HepG2 (cell line): Measurements from ENCODE around the gene SREBF1. TPM values are rescaled to one million over a fixed set of nuclear protein-coding genes. Genes with fewer than 3 reads are reported as not detected.

Source experiments
- DZIP1 ChIP-seq: sonication (generic); formaldehyde crosslinking; IDR thresholded peaks from 2 replicates; pipeline ENCODE4 v1.5.0; 2020; ENCODE audit warnings: mild to moderate bottlenecking, missing genetic modification reagents
- ETV5 ChIP-seq: IDR thresholded peaks from 2 replicates; pipeline ENCODE4 v1.6.1; 2018; ENCODE audit warnings: missing biosample characterization, missing genetic modification reagents, inconsistent platforms, borderline replicate concordance
- POLR2AphosphoS2 ChIP-seq: IDR thresholded peaks from 2 replicates; pipeline ENCODE4 v1.6.1; 2011; ENCODE audit warnings: low read depth, low read length, improper control_type of control experiment
- RCOR2 ChIP-seq: IDR thresholded peaks from 2 replicates; pipeline ENCODE4 v1.6.1; 2016; ENCODE audit warnings: missing biosample characterization, missing genetic modification reagents
- RFX5 ChIP-seq: IDR thresholded peaks from 2 replicates; pipeline ENCODE4 v1.6.1; 2011; ENCODE audit warnings: low read depth, low read length, improper control_type of control experiment
- SALL2 ChIP-seq: sonication (generic); formaldehyde crosslinking; IDR thresholded peaks from 2 replicates; pipeline ENCODE4 v1.8.1; 2023; ENCODE audit warnings: mild to moderate bottlenecking, missing genetic modification reagents, inconsistent platforms
- SP2 ChIP-seq: sonication (generic); formaldehyde crosslinking; IDR thresholded peaks from 2 replicates; pipeline ENCODE4 v1.5.1; 2020; ENCODE audit warnings: mild to moderate bottlenecking, missing genetic modification reagents
- SRF ChIP-seq: IDR thresholded peaks from 2 replicates; pipeline ENCODE4 v1.6.1; 2011; ENCODE audit warnings: mild to moderate bottlenecking, low read depth, low read length, moderate library complexity
- TOE1 ChIP-seq: sonication (generic); formaldehyde crosslinking; IDR thresholded peaks from 2 replicates; pipeline ENCODE4 v1.4.0; 2020; ENCODE audit warnings: mild to moderate bottlenecking, missing genetic modification reagents
- U2AF1 ChIP-seq: fragments of 200-400 bp; formaldehyde crosslinking; optimal IDR thresholded peaks from 2 replicates; pipeline ENCODE3; 2017; ENCODE audit warnings: mild to moderate bottlenecking, low read depth, low read length
- ZBTB10 ChIP-seq: sonication (generic); formaldehyde crosslinking; IDR thresholded peaks from 2 replicates; pipeline ENCODE4 v1.4.0; 2020; ENCODE audit warnings: missing genetic modification reagents, borderline replicate concordance
- ZBTB49 ChIP-seq: sonication (generic); formaldehyde crosslinking; IDR thresholded peaks from 2 replicates; pipeline ENCODE4 v1.4.0; 2020; ENCODE audit warnings: missing genetic modification reagents, borderline replicate concordance
- ZNF276 ChIP-seq: sonication (generic); formaldehyde crosslinking; IDR thresholded peaks from 2 replicates; pipeline ENCODE4 v1.4.0; 2020; ENCODE audit warnings: mild to moderate bottlenecking, low read depth, missing genetic modification reagents
- ZNF709 ChIP-seq: sonication (generic); formaldehyde crosslinking; IDR thresholded peaks from 2 replicates; pipeline ENCODE4 v1.5.0; 2020; ENCODE audit warnings: mild to moderate bottlenecking, missing genetic modification reagents
- ZNF770 ChIP-seq: sonication (generic); formaldehyde crosslinking; IDR thresholded peaks from 2 replicates; pipeline ENCODE4 v1.5.0; 2020; ENCODE audit warnings: mild to moderate bottlenecking, missing genetic modification reagents
- ZNF777 ChIP-seq: sonication (generic); formaldehyde crosslinking; IDR thresholded peaks from 2 replicates; pipeline ENCODE4 v1.4.0; 2020; ENCODE audit warnings: missing genetic modification reagents
- ZNF816 ChIP-seq: sonication (generic); formaldehyde crosslinking; IDR thresholded peaks from 2 replicates; pipeline ENCODE4 v1.8.0; 2022; ENCODE audit warnings: missing genetic modification reagents, mild to moderate bottlenecking, borderline replicate concordance
- ZNF839 ChIP-seq: sonication (generic); formaldehyde crosslinking; IDR thresholded peaks from 2 replicates; pipeline ENCODE4 v1.4.0; 2020; ENCODE audit warnings: missing genetic modification reagents, mild to moderate bottlenecking, borderline replicate concordance
- polyA plus RNA-seq, 8 experiments: library from polyadenylated mRNA; depleted of rRNA in 3 of 8; stranded (reverse) in 7 of 8; unstranded in 1 of 8; fragments of >200 nt; fragmentation: Illumina TruSeq in 4 of 8; extraction: Trizol in 4 of 8; gene quantifications; 2 replicates each; pipeline versions ENCODE4 v1.2.1 to v1.2.3, GENCODE V29; 2011 to 2016; ENCODE audit warnings: low read depth in 4 of 8, missing spikeins in 1 of 8, mixed read lengths in 1 of 8; ENCODE audit not compliant: insufficient read depth in 1 of 8
- total RNA-seq, 5 experiments: library from RNA; depleted of rRNA; stranded (reverse); fragments of >200 nt; fragmentation: Illumina TruSeq; extraction: Trizol; gene quantifications; 2 replicates each; pipeline ENCODE4 v1.2.3, GENCODE V29; 2016; ENCODE audit warnings: low read depth in 1 of 5

SREBF1 gene
- total and polyA plus RNA-seq, 2 of the 13 experiments (the other 11 are each of a cell fraction or from before 2014, with no cell fraction given) = 34.3 to 38.0 TPM

- no peak for TF ChIP-seq ZBTB10 (CRISPR knock-in tag)
- TF ChIP-seq ZNF276 (CRISPR knock-in tag) = no peak
- no peak for TF ChIP-seq SALL2 (CRISPR knock-in tag)
- TF ChIP-seq U2AF1 = no peak
- no peak for TF ChIP-seq ZBTB49 (CRISPR knock-in tag)
- no peak for TF ChIP-seq ZNF777
- no peak for TF ChIP-seq DZIP1
- TF ChIP-seq ETV5 = no peak
- TF ChIP-seq ZNF839 (CRISPR knock-in tag) = no peak
- TF ChIP-seq RFX5 = no peak
- TF ChIP-seq SRF = no peak
- no peak for TF ChIP-seq SP2 (CRISPR knock-in tag)
- no peak for TF ChIP-seq POLR2AphosphoS2
- no peak for TF ChIP-seq RCOR2 (CRISPR knock-in tag)
- TF ChIP-seq ZNF709 (CRISPR knock-in tag) = no peak
- peak; percentile 95 for TF ChIP-seq ZNF770 (CRISPR knock-in tag)
- TF ChIP-seq ZNF816 (CRISPR knock-in tag) = no peak
- no peak for TF ChIP-seq TOE1 (CRISPR knock-in tag)
These were observed 12.5 kb upstream of the SREBF1 start (continued) for GRCh38 chr17:17849147-17849820.
